AG09309 (cell line): ENCODE data around the gene MAP10.

ENCODE experiments used
- DNase-seq: peaks from one replicate; pipeline ENCODE4 v3.0.0-alpha.2; 2010; ENCODE audit warnings: low read depth
- H3K4me3 ChIP-seq: 2 replicates; pipeline ENCODE4 v1.5.1; 2011; ENCODE audit warnings: mild to moderate bottlenecking, low read depth, low read length, moderate library complexity; ENCODE audit not compliant: control insufficient read depth
- CTCF ChIP-seq: IDR thresholded peaks from 2 replicates; pipeline ENCODE4 v1.5.1; 2011; ENCODE audit warnings: mild to moderate bottlenecking, low read depth, low read length, inconsistent platforms; ENCODE audit not compliant: insufficient read depth, control insufficient read depth; ENCODE audit errors: missing control alignments

The MAP10 gene

GRCh38 chr1:232830661-232831060 lies 25.4 kb downstream of the MAP10 start:
- no peak for DNase-seq
- H3K4me3 ChIP-seq: no peak overlapping the region
- TF ChIP-seq CTCF: no peak

DNA sequence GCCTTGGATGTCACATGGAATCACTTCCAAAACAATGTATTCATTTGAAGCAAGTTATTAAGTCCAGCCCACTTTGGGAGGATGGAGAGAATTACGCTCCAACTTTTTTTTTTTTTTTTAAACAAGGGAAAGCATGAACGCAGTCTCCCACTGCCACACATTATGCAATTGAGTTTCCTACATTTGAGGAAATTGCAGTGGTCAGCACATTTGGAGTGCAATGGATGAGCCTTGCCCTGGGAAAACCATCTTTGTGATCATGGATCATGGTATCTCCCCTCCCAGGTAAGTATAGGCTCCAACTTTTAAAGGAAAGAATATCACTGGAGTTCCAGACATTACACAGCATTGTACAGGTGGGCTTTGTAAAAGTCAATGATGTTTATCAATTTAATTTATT lies 26.7 kb downstream of the MAP10 start:
- no peak for DNase-seq
- H3K4me3 ChIP-seq: no peak overlapping the region
- TF ChIP-seq CTCF: no peak

- H3K4me3 ChIP-seq: no peak overlapping the region
- no peak for TF ChIP-seq CTCF
- no peak for DNase-seq
These were observed 28.9 kb downstream of the MAP10 start for GRCh38 chr1:232834066-232834465.

GRCh38 chr1:232835166-232835565 lies 29.9 kb downstream of the MAP10 start:
- no peak overlapping the region for H3K4me3 ChIP-seq
- no peak for TF ChIP-seq CTCF

DNA sequence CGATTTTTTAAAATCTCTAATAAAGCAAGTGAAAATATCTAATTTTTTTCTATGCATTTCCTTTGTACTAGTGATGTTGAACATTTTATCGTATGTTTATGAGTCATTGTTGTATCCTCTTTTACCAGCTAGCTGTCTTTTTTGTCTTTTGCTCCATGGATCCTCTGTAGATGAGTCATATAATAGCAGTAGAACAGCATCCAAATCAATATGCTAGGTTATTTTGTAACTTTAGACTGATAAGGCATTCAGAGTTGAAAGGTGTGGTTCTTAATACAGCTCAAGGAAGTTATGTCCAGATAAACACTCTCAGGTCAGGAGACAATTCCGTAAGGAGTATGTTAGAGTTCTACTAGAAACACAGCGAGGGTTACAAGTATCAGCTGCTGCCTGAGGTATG lies 31.9 kb downstream of the MAP10 start:
- H3K4me3 ChIP-seq: no peak overlapping the region
- TF ChIP-seq CTCF: no peak
- no peak for DNase-seq

More at GRCh38 chr1:232835166-232835565, 29.9 kb downstream of the MAP10 start:
- no peak for DNase-seq

DNA sequence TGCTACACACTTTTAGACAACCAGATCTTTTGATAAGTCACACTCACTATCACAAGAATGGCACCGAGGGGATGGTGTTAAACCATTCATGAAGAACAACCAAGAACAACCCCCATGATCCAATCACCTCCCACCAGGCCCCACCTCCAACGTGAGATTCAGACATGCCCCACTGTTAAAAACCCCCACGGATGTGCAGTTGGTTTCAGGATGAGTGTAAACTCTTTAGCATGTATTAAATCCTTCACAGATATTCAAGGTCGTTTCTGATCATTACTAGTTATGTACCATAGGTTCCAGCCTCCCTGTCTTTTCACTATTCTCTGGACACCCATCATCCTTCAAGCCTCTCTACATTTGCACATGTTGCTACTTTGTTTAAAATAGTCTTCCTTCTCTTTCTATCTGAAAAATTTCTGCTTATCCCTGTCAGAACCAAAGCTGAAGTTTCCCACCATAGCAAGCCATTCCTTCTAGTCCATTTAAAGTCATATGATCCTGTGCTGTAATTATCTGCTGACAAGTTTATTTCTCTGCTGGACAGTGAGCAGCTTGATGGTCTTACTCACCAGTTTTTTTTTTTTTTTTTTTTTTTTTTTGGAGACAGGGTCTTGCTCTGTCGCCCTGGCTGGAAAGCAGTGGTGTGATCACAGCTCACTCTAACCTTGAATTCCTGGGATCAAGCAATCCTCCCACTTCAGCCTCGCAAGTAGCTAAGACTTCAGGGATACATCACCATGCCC lies 36.8 kb downstream of the MAP10 start:
- H3K4me3 ChIP-seq: no peak overlapping the region
- DNase-seq: no peak
- no peak for TF ChIP-seq CTCF
